ENCODE results near the gene ZDHHC11.
A peak's percentile ranks its signal among the peaks of the same experiment; 100 is the strongest.
"Not testable (repeated sequence)": the region's sequence is repeated elsewhere in the genome, so short reads cannot be mapped to it uniquely, and the experiment has no call there.

ZDHHC11 gene

DNA sequence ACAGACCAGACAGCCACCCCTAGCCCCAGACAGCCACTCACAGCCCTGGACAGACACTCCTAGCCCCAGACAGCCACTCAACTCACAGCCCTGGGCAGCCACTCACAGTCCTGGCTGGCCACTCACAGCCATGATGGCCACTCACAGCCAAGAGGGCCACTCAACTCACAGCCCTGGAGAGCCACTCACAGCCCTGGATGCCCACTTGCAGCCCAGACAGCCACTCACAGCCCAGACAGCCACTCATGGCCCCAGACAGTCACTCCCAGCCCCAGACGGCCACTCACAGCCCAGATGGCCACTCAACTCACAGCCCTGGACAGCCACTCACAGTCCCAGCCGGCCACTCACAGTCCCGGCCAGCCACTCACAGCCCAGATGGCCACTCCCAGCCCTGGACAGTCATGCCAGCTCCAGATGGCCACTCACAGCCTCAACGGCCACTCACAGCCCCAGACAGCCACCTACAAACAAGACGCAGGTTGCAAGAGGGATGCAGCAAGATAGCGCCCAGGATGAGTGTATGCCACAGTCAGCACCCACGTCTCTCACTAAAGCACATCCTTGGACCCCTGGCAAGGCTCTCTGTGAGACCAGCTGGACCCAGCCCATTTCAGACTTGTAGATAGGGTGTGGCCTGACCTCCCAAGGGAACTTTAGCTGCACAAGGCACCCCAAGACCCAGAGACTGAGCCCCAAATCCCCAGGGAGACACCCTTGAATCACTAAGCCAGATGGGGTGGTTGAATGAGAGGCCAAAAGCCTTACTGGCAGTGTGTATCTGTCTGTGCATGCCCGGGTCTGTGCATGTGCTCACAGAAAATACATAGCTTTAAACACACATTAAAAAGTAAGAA, 88.7 kb downstream of the ZDHHC11 start:
- DNase-seq (ENCODE audit: low spot score), result peak; percentile 71

DNA sequence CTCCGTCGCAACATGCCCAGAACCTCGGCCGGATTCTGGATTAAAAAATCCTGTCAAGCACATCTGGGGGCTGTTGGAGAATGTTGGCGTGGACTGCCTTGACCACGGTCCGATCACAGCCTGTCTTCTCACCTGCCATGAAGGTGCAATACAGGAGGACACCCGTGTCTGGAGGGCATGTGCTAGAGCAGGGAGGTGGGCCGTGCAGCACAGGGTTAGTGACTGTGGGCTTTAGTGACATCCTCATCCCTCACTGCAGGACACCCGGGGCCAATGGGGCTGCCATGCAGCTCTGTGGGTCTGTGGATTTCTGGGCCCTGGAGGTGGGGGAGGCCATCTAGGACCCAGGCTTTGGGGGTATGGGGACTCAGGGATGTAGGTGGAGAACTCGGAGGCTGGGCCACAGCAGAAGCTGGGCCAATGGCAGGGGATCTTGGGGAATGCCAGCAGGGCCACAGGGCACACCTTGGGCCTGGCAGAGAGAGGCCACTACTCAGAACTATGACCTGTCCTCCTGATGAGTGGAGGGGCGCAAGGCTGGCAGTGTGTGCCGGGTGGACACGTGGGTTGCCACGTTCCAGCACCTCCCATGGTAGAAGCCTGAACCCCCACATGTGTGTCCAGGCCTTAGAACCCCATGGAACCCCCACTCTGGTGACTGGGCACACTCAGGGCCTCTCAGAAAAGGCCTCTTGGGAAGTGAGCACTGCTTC, 89.6 kb downstream of the ZDHHC11 start:
- peak; percentile 2 for DNase-seq (ENCODE audit: low spot score)

DNA sequence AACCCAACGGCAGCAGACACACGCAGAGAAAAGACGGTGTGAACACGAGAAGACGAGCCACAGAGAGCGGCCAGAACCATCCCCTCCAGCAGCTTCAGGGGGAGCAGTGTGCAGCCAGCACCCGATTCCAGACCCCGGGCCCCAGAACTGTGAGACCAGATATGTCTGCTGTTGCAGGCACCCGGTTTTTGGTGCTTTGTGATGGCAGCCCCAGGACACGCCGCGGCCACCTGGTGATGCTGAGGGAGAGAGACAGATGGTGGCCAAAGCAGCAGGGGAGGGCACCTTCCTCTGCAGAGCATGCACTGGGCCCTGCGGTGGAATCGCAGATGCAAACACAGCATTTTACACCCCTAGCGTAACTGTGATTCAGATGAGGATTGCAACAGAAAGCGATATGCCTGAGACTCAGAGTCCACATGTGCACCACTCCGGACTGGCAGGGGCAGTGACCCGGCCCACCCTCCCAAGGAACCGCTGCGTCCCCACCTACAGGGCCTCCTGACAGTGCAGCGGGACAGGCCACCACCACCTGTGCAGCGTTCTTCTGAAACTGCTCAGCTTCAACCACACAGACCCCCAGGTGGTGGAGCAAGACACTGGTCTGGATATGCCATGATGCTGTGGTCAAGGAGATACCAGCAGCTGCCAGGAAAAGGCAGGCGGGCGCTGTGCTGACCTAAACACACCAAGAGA, 90.3 kb downstream of the ZDHHC11 start:
- DNase-seq (ENCODE audit: low spot score), result peak; percentile 4

DNA sequence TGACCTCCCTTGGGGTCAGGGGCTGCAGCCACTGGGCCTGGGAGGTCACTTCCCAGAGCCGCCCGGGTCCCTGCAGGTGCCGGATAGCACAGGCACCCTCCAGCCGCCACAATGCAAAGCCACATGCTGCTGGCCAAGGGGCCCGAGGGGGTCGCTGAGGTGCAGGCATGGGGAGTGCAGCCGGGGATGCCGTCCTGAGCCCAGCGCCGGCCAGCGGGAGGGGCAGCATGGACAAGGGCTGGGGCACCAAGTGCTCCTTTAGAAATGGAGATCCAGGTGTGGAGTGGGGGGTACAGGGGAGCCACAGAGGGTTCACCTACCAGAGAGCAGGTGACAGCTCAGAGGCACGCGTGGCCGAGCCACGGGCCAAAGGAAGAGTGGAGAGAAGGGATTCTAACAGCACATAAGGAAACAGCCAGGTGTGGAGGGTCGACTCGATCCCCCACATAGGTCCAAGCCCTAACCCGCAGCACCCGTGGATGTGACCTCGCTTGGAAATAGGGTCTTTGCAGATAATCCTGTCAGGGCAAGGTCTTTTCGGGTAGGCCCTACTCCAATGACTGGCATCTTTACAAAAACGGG, 90.9 kb downstream of the ZDHHC11 start:
- peak; percentile 2 for DNase-seq (ENCODE audit: low spot score)

DNA sequence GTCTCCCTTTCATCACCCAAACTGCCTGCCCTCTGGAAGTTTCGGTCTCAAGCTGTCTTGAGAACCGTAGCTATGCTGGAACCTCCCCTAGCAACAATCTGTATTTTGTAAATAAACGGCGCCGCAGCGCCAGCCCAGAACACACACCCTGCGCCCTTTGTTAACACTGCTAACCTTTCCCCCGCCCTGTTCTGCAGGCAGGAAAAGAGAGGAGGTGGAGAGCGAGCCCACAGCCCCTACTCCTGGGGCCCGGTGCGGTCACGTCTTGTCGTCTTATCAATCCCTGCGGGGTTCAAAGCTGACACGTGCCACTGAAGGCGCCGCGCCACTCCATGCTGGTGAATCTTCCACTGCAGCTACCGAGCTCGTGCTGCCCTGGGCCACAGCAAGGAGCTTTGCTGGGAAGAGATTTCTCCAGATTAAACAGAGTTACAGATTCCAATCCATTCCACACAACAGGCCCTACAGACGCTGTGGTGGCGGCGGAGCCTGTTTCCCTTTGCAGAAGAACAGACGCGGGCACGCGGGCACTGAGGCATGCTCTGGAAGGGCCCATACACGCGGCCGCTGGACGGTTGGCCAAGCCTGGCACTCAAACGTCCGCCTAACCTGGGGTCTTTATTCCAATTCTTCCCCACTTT, 91.6 kb downstream of the ZDHHC11 start:
- peak; percentile 40 for DNase-seq (ENCODE audit: low spot score)

DNA sequence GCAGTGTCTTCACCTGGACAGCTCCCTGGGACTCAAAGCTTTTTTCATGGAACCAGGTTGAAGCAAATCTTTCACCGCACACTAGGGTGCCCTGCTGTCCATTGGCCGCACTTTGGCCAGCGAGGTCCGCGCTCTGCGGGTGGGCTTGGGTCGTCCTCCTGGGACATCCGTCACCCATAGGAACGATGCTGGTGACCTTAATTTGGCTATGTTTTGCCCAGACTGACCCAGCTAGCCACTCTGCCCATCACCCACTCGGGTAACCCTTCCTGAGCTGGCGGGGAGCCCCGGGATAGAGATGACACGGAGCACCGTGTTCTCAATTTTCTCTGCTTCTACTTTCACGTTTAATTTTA, 92.1 kb downstream of the ZDHHC11 start:
- peak; percentile 4 for DNase-seq (ENCODE audit: low spot score)

DNA sequence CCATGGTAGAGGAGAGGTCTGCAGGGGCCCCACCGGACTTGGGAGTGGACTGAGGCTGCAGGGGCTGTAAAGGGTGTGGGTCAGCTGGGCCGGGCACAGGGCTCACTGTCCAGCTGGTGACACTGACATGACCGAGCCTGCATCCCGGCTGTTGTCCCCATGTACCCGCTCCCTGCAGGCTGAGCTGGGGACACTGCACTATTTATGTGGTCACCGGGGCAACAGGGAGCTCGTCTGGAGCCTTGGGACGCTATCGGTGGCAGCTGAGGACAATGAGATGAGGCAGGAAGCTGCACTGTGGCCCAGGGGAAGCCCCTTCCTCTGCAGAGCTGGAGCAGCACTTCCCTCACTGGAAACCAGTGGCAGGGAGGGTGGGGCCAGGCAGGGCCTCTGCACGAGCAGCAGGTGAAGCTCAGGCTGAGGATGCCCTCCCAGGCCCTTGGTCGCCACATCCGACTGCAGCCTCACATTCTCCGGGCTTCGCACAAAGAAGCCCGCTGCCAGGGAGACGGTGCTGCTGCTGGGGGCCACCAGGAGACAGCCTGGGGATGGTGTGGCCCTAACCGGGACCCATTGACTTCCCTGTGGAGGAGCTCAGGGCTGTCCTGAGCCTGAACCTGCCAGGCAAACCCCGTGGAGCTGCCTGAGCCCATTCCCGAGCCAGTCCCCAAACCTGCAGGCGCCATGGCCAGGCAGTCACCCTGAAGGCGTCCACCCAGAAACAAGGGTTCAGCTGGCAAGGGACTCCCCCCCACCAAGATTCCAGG, 92.7 kb downstream of the ZDHHC11 start:
- DNase-seq (ENCODE audit: low spot score), result peak; percentile 68

DNA sequence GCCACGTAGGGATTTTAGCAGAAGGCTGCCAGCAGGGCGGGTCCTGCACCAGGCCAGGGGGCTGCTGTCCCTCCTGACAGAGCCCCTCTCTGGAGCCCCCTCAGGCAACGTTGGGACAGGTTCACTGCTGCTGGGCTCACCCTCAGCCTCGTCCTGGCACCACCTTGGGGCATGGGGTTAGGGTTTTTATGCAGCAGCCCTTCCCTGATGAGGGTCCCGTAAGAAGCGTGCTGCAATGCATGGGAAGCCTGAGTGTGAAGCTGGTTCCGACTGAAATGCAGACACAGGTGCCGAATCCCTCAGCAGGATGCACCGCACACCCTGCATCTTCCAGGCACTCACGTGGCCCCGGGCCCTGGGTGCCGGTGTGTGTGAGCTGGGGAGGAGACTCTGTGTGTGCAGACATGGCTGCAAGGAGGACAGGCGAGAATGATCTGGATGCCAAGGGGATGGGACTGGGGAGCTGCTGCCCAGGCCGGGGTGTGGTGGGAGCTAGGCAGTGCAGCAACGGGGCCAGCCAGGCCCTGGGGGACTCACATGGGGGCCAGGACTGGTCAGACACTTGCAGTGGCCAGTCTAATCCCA, 93.3 kb downstream of the ZDHHC11 start:
- peak; percentile 6 for DNase-seq (ENCODE audit: low spot score)

DNA sequence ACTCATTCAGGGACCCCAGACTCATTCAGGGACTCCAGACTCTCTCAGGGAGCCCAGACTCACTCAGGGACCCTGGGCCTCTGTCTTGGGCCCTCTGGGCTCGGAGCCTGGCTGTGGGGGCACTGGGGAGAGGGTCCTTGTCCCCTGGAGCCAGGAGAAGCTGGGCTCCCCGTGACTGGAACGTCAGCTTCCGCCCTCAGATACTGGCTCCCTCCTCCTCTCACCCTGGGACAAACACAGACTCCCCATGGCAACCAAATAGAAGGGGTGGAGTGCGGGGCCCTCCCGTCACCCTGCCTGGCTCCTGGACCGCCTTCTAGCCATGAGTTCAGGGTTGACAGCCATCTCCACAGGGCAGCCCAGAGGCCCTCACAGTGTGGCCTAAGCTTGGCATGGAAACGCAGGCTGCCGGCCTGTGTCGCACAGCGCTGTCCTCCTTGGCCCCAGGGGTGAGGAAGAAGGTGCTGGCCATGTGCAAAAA, 93.9 kb downstream of the ZDHHC11 start:
- DNase-seq (ENCODE audit: low spot score), result peak; percentile 4

DNA sequence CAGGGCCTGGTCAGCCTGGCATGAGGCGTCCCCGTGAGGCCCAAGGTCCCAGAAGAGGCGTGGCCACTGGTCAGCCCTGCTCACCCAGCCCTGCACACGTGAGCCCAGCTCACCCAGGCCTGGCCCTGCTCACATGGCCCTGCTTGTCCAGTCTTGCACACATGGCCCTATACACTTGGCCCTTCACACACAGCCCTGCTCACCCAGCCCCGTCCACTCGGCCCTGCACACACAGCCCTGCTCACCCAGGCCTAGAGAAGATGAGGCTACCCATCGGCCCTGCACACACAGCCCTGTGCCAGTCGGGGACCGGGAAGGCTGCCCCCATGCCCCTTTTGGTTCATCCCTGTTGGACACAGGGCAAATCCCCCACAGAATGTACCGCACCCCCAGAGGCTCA, 94.6 kb downstream of the ZDHHC11 start:
- peak; percentile 1 for DNase-seq (ENCODE audit: low spot score)

DNA sequence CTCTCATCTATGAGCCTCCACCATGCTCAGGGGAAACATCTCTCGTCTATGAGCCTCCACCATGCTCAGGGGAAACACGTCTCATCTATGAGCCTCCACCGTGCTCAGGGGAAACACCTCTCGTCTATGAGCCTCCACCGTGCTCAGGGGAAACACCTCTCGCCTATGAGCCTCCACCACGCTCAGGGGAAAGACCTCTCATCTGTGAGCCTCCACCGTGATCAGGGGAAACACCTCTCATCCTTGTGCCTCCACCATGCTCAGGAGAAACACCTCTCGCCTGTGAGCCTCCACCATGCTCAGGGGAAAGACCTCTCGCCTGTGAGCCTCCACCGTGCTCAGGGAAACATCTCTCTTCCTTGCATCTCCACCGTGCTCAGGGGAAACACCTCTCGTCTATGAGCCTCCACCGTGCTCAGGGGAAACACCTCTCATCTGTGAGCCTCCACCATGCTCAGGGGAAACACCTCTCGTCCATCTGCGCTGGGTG, 96.6 kb downstream of the ZDHHC11 start:
- not testable (repeated sequence) for DNase-seq (ENCODE audit: low spot score)

DNA sequence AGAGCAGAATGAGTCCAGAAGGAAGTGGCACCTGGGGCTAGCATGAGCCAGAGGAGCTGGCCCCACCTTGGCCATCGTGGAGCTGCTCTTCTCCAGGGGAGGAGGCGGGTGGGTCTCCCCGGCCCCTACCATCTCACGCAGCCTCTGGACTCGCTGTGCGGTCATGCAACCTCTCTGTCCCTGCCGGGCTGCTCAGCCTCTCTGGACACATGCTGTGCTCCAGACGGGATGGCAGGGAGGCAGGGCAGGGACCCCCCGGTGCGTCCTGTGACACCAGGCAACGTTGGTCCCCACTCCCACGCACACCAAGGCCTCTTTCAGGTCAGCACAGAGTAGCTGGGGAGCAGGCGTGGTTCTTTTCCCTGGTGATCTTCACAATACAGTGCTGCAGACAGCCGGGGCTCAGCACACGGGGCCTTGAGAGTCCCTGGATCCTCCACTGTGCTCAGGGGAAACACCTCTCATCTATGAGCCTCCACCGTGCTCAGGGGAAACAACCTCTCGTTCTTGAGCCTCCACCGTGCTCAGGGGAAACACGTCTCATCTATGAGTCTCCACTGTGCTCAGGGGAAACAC, 97.1 kb downstream of the ZDHHC11 start:
- DNase-seq (ENCODE audit: low spot score), result not testable (repeated sequence)

DNA sequence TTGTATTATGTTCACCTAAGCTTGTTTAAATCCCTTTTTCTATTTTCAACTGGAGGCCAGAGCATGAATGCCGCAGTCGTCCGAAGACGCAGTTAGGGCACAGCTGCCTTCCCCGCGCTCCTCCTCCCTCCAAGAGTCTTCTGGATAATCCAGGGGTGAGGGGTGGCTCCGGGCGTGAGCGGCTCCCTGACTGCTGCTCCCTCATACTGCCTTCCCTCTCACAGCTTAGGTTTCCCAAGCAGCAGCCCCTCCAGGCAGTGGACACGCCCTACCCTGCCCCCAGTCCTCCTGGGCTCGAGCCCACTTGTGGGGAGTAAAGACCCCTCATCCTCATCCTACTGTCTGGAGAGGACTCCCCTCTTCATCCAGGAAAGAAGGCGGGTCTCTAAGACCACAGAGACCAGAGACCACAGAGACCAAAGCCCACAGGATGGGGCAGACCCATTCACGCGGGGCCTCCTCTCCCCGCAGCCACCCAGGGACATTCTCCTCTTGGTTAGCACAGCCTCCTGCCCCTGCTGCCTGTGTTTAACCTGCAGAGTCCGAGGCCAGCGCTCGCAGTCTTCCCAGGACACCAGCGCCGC, 98.2 kb downstream of the ZDHHC11 start:
- DNase-seq (ENCODE audit: low spot score), result not testable (repeated sequence)

DNA sequence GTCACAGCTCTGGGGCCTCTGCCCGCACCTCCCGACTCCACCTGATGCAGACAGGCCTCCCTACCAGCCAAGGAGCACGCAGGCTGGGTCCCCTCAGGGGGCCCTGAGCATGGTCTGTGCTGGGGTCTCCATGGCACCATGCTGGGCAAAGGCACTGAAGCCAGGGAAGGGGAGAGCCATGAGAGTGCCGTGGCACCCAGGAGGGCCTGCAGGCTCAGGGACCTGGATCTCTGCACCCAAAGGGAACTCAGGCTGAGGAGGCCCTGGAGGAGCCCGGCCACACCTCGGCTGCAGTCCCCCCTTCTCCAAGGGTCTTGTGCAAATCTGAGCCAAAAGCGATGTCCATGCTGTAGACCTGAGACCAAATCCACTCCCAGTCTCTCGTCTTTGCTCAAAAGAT, 98.8 kb downstream of the ZDHHC11 start:
- not testable (repeated sequence) for DNase-seq (ENCODE audit: low spot score)

DNA sequence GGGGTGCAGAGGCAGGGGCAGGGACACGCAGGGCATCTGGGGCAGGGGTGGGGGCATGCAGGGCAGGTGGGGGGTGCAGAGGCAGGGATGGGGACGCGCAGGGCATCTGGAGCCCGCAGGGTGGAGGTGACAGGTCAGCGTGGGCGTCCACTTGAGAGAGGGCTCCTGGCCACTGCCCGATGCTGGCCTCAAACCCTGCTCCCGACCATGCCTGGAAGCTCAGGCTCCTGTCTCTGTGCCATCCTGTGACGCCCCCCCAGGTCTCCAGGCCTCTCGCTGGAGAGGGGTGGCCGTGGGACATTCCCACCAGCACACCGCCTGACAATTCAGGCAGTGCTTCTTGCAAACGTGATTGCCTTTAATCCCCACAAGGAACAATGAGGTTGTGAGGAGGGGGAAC, 99.3 kb downstream of the ZDHHC11 start:
- DNase-seq (ENCODE audit: low spot score), result no peak

DNA sequence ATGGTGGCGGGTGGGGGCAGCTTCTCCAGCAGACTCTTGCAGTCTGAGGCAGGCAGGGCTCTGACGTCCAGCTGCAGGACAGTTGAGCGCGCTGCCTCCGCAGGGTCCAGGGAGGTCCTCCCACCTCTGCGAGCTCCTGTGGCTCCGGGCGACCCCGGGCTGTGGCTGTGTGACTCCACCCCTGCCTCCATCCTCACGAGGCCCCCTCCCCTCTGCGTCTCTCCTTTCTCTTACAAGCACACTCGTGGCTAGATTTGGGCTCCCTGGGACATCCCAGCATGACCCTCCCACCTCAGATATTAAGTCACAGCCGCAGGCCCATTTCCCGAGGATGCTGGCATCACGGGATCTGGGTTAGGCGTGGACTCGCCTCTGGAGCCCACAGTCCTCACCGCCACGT, 100.6 kb downstream of the ZDHHC11 start:
- not testable (repeated sequence) for DNase-seq (ENCODE audit: low spot score)

DNA sequence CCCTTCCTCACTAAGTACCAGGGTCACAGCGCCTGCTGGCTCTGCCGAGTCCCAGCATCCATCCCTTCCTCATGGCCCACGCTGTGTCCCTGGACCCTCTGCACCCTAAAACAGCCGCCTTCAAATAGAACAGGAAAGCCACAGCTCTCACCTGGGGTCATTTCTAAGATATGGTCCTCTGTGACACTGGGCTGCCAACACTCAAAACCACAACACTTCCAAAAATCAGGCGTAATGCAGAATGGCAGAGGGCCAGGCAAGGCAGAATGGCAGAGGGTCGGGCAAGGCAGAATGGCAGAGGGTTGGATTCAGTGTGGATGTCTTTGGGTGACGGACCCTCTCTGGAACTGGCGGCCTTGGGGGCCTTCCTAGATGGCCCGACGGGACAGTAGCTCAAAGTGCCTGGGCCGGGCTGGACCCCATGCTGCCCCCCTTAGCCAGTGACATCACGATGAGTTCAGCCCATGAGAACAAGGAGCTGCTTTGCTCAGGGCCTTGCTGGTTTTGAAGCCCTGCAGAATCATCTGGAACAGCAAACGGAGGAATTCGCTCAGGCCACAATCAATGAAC, 101.6 kb downstream of the ZDHHC11 start:
- DNase-seq (ENCODE audit: low spot score), result no peak

DNA sequence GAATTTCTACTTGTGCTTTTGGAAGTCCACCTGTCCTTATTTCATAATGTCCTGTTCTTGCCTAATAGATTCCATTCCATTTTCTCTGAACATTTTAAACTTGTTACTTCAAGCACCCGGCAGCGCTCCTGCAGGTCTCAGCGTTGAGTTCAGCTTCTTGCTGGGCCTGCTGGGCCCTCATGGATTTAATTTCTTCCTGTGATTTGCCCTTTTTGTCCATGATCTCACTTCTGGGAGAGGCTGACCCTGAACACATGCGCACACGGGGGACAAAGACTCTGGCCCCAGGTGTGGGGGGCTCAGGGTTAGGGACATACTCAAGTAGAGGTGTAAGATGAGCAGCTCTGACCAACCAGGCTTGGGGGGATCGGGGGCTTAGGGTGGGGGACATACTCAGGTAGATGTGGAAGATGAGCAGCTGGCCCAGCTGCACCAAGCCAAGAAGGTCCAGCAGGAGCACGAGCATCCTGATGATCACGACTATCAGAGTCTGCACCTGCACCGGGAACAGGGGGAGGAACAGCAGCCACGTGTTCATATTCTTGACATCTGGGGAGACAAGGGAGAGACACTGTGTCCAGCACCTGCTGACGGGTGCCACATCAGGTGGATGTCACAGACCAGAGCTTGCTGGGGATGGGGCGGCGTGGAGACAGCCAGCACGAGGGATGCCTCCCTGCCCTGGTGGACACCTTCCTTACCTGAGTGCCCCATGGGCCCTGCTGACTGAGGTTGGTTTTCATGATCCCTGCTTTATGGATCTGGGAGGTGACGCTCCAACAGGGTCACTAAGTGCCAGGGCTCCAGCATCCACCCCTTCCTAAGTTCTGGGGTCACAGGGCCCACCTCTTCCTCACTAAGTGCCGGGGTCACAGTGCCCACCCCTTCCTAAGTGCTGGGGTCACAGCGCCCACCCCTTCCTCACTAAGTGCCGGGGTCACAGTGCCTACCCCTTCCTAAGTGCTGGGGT, 102.5 kb downstream of the ZDHHC11 start:
- DNase-seq (ENCODE audit: low spot score), result not testable (repeated sequence)

All from Ammon's horn (tissue), 1 donor.